GM23248 (cell line): Measurements from ENCODE around the gene PABPC5.

Experiments used
- EZH2 ChIP-seq: fragments of 200-600 bp; sonication (generic); IDR thresholded peaks from 2 replicates; pipeline ENCODE4 v1.6.1; 2018; ENCODE audit warnings: antibody characterized with exemption, mild to moderate bottlenecking; ENCODE audit not compliant: insufficient read depth, poor library complexity, severe bottlenecking
- EZH2phosphoT487 ChIP-seq: fragments of 200-600 bp; sonication (generic); IDR thresholded peaks from 2 replicates; pipeline ENCODE4 v1.6.1; 2018; ENCODE audit warnings: antibody characterized with exemption, moderate library complexity, mild to moderate bottlenecking, low read depth; ENCODE audit not compliant: insufficient read depth

- TF ChIP-seq EZH2 (no peak), EZH2phosphoT487 (no peak)
Measured at GRCh38 chrX:91435395-91435794, 756 bp downstream of the PABPC5 start.
